ENCODE measurements around the gene RAI1. TPM values are rescaled to one million over a fixed set of nuclear protein-coding genes. Genes with fewer than 3 reads are reported as not detected.

RAI1 gene
- total and polyA plus RNA-seq, 2 of the 13 experiments (the other 11 are each of a cell fraction or from before 2014, with no cell fraction given): 3.4 to 5.2 TPM

- no peak for TF ChIP-seq ATF2 (CRISPR knock-in tag; IDR thresholded peaks at IDR 0.05)
- no peak for TF ChIP-seq ZNF570 (CRISPR knock-in tag; IDR thresholded peaks at IDR 0.05; ENCODE audit: borderline replicate concordance)
- TF ChIP-seq ZNF720 (CRISPR knock-in tag; IDR thresholded peaks at IDR 0.05): no peak
- TF ChIP-seq THAP7 (CRISPR knock-in tag; IDR thresholded peaks at IDR 0.05): 0 out of 2 replicates have a peak, but pooled peaks have one; percentile 61
- TF ChIP-seq ZBTB25 (CRISPR knock-in tag; IDR thresholded peaks at IDR 0.05): peak; percentile 66
- TF ChIP-seq ELF1 (CRISPR knock-in tag; IDR thresholded peaks at IDR 0.05): peak; percentile 51
- 0 out of 2 replicates have a peak, but pooled peaks have one; percentile 82 for TF ChIP-seq ZNF253 (CRISPR knock-in tag; IDR thresholded peaks at IDR 0.05; ENCODE audit: borderline replicate concordance)
- no peak; the same call in 1 of the 2 replicates for TF ChIP-seq HES4 (CRISPR knock-in tag; IDR thresholded peaks at IDR 0.05; ENCODE audit: borderline replicate concordance)
- peak; percentile 86 for TF ChIP-seq HIC2 (CRISPR knock-in tag; IDR thresholded peaks at IDR 0.05; ENCODE audit: low read depth)
- TF ChIP-seq WIZ (CRISPR knock-in tag; IDR thresholded peaks at IDR 0.05): peak; percentile 55; the same call in 1 of the 2 replicates
- TF ChIP-seq ZNF576 (CRISPR knock-in tag; IDR thresholded peaks at IDR 0.05): peak; percentile 58; the same call in 1 of the 2 replicates
- peak; percentile 79 for TF ChIP-seq CSRNP1 (CRISPR knock-in tag; IDR thresholded peaks at IDR 0.05)
- no peak for TF ChIP-seq GATA4 (IDR thresholded peaks at IDR 0.05; ENCODE audit: borderline replicate concordance, low read depth)
- no peak; the same call in 1 of the 2 replicates for TF ChIP-seq TRAFD1 (CRISPR knock-in tag; IDR thresholded peaks at IDR 0.05; ENCODE audit: borderline replicate concordance)
- TF ChIP-seq ZNF292 (CRISPR knock-in tag; IDR thresholded peaks at IDR 0.05; ENCODE audit: borderline replicate concordance, low read depth): no peak; the same call in 1 of the 2 replicates
- no peak for TF ChIP-seq ZNF577 (CRISPR knock-in tag; IDR thresholded peaks at IDR 0.05; ENCODE audit: borderline replicate concordance, low read depth)
- peak; percentile 37; the same call in 1 of the 2 replicates for TF ChIP-seq ZNF572 (CRISPR knock-in tag; IDR thresholded peaks at IDR 0.05)
- no peak for TF ChIP-seq IRX3 (CRISPR knock-in tag; IDR thresholded peaks at IDR 0.05; ENCODE audit: borderline replicate concordance, low read depth)
Measured at GRCh38 chr17:17839791-17840707, 158.8 kb downstream of the RAI1 start (continued).

All from HepG2 (cell line).